ENCODE measurements around the gene TUFT1. TPM values are rescaled to one million over a fixed set of nuclear protein-coding genes. Genes with fewer than 3 reads are reported as not detected.
"Not testable (repeated sequence)": the region's sequence is repeated elsewhere in the genome, so short reads cannot be mapped to it uniquely, and the experiment has no call there.

TUFT1 gene
- total and polyA plus RNA-seq, 2 donors from 2014 or later = 8.9 to 12.9 TPM

GRCh38 chr1:151596166-151596953 lies 56.3 kb downstream of the TUFT1 start:
- Histone ChIP-seq H3K27ac (ENCODE audit: low read depth in 2 of 2, low read length in 2 of 2) (peak overlapping the region; percentile 20 to 48), H3K4me1 (ENCODE audit: control insufficient read depth in 2 of 3, insufficient read depth in 2 of 3, low read depth in 1 of 3, low read length in 3 of 3) (peaks cover 0 to 7% (median 6%) of the 10 kb centered on the region in 3 donors), H3K4me3 (ENCODE audit: low read length in 3 of 3) (no peak overlapping the region), H3K9me3 (ENCODE audit: control insufficient read depth in 2 of 3, insufficient read depth in 1 of 3, low read length in 3 of 3) (no peaks in the 10 kb centered on the region), H3K36me3 (ENCODE audit: control insufficient read depth in 2 of 3, insufficient read depth in 3 of 3, low read length in 3 of 3) (no peaks in the 10 kb centered on the region), H3K9ac (ENCODE audit: low read length in 3 of 3) (no peak overlapping the region), H3K27me3 (ENCODE audit: control insufficient read depth, insufficient read depth, low read length) (no peaks in the 10 kb centered on the region)
- no peak for FAIRE-seq
- no peak for TF ChIP-seq CTCF (IDR thresholded peaks at IDR 0.05; ENCODE audit: borderline replicate concordance, extremely low read depth, insufficient read depth)
- intact Hi-C loops (cut with DNase I) = no loop called here
- peak in 2 of 5 donors; percentile 8 to 77 for DNase-seq

- FAIRE-seq; DNase-seq; H3K4me1 ChIP-seq (ENCODE audit: control insufficient read depth in 2 of 3, insufficient read depth in 2 of 3, low read depth in 1 of 3, low read length in 3 of 3); H3K4me3 ChIP-seq (ENCODE audit: low read length in 3 of 3); H3K36me3 ChIP-seq (ENCODE audit: control insufficient read depth in 2 of 3, insufficient read depth in 3 of 3, low read length in 3 of 3); H3K27ac ChIP-seq (ENCODE audit: low read depth in 2 of 2, low read length in 2 of 2); H3K9ac ChIP-seq (ENCODE audit: low read length in 3 of 3); H3K9me3 ChIP-seq (ENCODE audit: control insufficient read depth in 2 of 3, insufficient read depth in 1 of 3, low read length in 3 of 3); H3K27me3 ChIP-seq (ENCODE audit: control insufficient read depth, insufficient read depth, low read length): not testable (repeated sequence)
- intact Hi-C loops (cut with DNase I) = loop anchor here (10.0 kb wide), 1 partner anchor 132 kb away; no protein-coding TSS in a partner anchor
These were observed 62.4 kb downstream of the TUFT1 start for GRCh38 chr1:151602550-151602949.

- no peaks in the 10 kb centered on the region for H3K27me3 ChIP-seq (ENCODE audit: control insufficient read depth, insufficient read depth, low read length)
- no peak for FAIRE-seq
- no peak overlapping the region for H3K27ac ChIP-seq (ENCODE audit: low read depth in 2 of 2, low read length in 2 of 2)
- no peak for DNase-seq
- no peak overlapping the region for H3K4me3 ChIP-seq (ENCODE audit: low read length in 3 of 3)
- no peak for TF ChIP-seq CTCF (IDR thresholded peaks at IDR 0.05; ENCODE audit: borderline replicate concordance, extremely low read depth, insufficient read depth)
- intact Hi-C loops (cut with DNase I) = loop anchor here (10.0 kb wide), 1 partner anchor 131 kb away; no protein-coding TSS in a partner anchor
- H3K9me3 ChIP-seq (ENCODE audit: control insufficient read depth in 2 of 3, insufficient read depth in 1 of 3, low read length in 3 of 3) = no peaks in the 10 kb centered on the region
- no peaks in the 10 kb centered on the region for H3K4me1 ChIP-seq (ENCODE audit: control insufficient read depth in 2 of 3, insufficient read depth in 2 of 3, low read depth in 1 of 3, low read length in 3 of 3)
- H3K9ac ChIP-seq (ENCODE audit: low read length in 3 of 3) = no peak overlapping the region
- H3K36me3 ChIP-seq (ENCODE audit: control insufficient read depth in 2 of 3, insufficient read depth in 3 of 3, low read length in 3 of 3) = no peaks in the 10 kb centered on the region
These were observed 64.2 kb downstream of the TUFT1 start for GRCh38 chr1:151604291-151604690.

GRCh38 chr1:151606384-151606783 lies 66.3 kb downstream of the TUFT1 start:
- no peak for DNase-seq
- Histone ChIP-seq H3K27me3 (ENCODE audit: control insufficient read depth, insufficient read depth, low read length) (no peaks in the 10 kb centered on the region), H3K36me3 (ENCODE audit: control insufficient read depth in 2 of 3, insufficient read depth in 3 of 3, low read length in 3 of 3) (no peaks in the 10 kb centered on the region), H3K27ac (ENCODE audit: low read depth in 2 of 2, low read length in 2 of 2) (peak overlapping the region; percentile 23 to 66), H3K9ac (ENCODE audit: low read length in 3 of 3) (no peak overlapping the region), H3K9me3 (ENCODE audit: control insufficient read depth in 2 of 3, insufficient read depth in 1 of 3, low read length in 3 of 3) (no peaks in the 10 kb centered on the region), H3K4me1 (ENCODE audit: control insufficient read depth in 2 of 3, insufficient read depth in 2 of 3, low read depth in 1 of 3, low read length in 3 of 3) (peaks cover 0 to 4% (median 2%) of the 10 kb centered on the region in 3 donors), H3K4me3 (ENCODE audit: low read length in 3 of 3) (no peak overlapping the region)
- intact Hi-C loops (cut with DNase I) = loop anchor here (10.0 kb wide), 1 partner anchor 128 kb away; no protein-coding TSS in a partner anchor
- TF ChIP-seq CTCF (IDR thresholded peaks at IDR 0.05; ENCODE audit: borderline replicate concordance, extremely low read depth, insufficient read depth) = no peak
- FAIRE-seq = no peak
